ENCODE data around the gene GSTA3. TPM values are rescaled to one million over a fixed set of nuclear protein-coding genes. Genes with fewer than 3 reads are reported as not detected.
"Not testable (repeated sequence)": the region's sequence is repeated elsewhere in the genome, so short reads cannot be mapped to it uniquely, and the experiment has no call there.

GSTA3 gene
- total and polyA plus RNA-seq, 4 donors = 1.1 to 5.8 (median 2.4) TPM

DNA sequence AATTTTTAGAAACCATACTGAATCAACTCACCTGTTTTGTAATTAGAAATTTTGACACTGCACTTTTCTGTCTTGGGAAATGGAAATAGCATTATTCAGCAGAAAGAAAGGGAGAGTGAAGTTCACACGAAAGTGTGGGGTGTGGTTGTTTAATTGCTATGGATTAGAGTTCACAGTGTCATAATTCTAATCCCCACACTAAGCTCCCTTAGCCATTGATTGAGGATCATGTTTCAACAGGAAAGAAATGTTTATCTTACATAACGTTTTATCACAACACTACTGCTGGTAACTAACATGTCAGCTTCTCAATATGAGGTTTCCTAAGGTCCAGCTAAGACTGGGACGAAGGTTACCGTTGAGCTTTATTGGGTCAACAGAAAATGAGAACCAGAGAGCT lies 37.5 kb downstream of the GSTA3 start:
- Histone ChIP-seq H3K27me3 (ENCODE audit: control insufficient read depth in 3 of 3, insufficient read depth in 3 of 3, low read length in 2 of 3) (no peaks in the 10 kb centered on the region), H3K9me3 (ENCODE audit: control insufficient read depth in 4 of 4, insufficient read depth in 3 of 4, low read length in 3 of 4) (no peaks in the 10 kb centered on the region), H3K27ac (ENCODE audit: low read depth in 1 of 2, low read length in 1 of 2) (no peak overlapping the region), H3K4me1 (ENCODE audit: control insufficient read depth in 5 of 5, insufficient read depth in 5 of 5, low read length in 5 of 5) (peaks cover 0 to 33% (median 6%) of the 10 kb centered on the region in 5 donors), H3K36me3 (ENCODE audit: control insufficient read depth in 4 of 4, insufficient read depth in 4 of 4, low read length in 4 of 4) (no peaks in the 10 kb centered on the region), H3K4me3 (no peak overlapping the region), H3K9ac (ENCODE audit: insufficient read depth in 1 of 2, low read length in 2 of 2) (no peak overlapping the region)
- WGBS, 2 donors = 39 to 69% methylated on average over 4 of the region's 4 CpGs
- TF ChIP-seq CTCF (IDR thresholded peaks at IDR 0.05; ENCODE audit: control extremely low read depth, extremely low read depth) = no peak
- ATAC-seq (ENCODE audit: insufficient read depth, low FRiP score) (no peak), DNase-seq (peak in 1 of 3 donors; percentile 42)

DNA sequence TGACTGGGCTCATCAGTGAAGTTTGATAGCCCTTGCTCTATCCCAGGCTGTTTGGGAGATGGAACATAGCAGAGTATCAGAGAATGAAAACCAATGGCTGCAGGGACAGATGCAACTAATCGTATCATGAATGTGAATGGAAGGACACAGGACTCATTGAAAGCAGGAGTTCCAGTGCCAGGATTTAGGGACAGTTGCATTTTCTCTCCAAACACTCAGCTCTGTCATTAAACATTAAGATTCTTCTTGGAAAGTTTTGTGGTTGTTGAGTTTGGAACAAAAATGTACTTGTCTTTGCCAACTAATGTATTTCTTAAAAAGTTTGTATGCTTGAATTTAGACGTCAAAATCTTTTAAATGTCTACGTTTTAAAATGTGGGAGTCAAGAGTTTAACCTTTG lies 37.9 kb downstream of the GSTA3 start:
- 57 to 72% methylated on average over 3 of the region's 3 CpGs for WGBS, 2 donors
- no peaks in the 10 kb centered on the region for H3K36me3 ChIP-seq (ENCODE audit: control insufficient read depth in 4 of 4, insufficient read depth in 4 of 4, low read length in 4 of 4)
- no peak for TF ChIP-seq CTCF (IDR thresholded peaks at IDR 0.05; ENCODE audit: control extremely low read depth, extremely low read depth)
- peak; percentile 83 to 98 (median 98) for DNase-seq
- no peaks in the 10 kb centered on the region for H3K27me3 ChIP-seq (ENCODE audit: control insufficient read depth in 3 of 3, insufficient read depth in 3 of 3, low read length in 2 of 3)
- no peak overlapping the region for H3K27ac ChIP-seq (ENCODE audit: low read depth in 1 of 2, low read length in 1 of 2)
- H3K4me3 ChIP-seq = no peak overlapping the region
- peaks cover 0 to 33% (median 6%) of the 10 kb centered on the region in 5 donors for H3K4me1 ChIP-seq (ENCODE audit: control insufficient read depth in 5 of 5, insufficient read depth in 5 of 5, low read length in 5 of 5)
- no peak for ATAC-seq (ENCODE audit: insufficient read depth, low FRiP score)
- no peaks in the 10 kb centered on the region for H3K9me3 ChIP-seq (ENCODE audit: control insufficient read depth in 4 of 4, insufficient read depth in 3 of 4, low read length in 3 of 4)
- no peak overlapping the region for H3K9ac ChIP-seq (ENCODE audit: insufficient read depth in 1 of 2, low read length in 2 of 2)

GRCh38 chr6:52870335-52871091 lies 39.0 kb downstream of the GSTA3 start:
- peak in 2 of 3 donors; percentile 21 to 28 for DNase-seq
- H3K9ac ChIP-seq (ENCODE audit: insufficient read depth in 1 of 2, low read length in 2 of 2); H3K9me3 ChIP-seq (ENCODE audit: control insufficient read depth in 4 of 4, insufficient read depth in 3 of 4, low read length in 3 of 4); H3K27ac ChIP-seq (ENCODE audit: low read depth in 1 of 2, low read length in 1 of 2); ATAC-seq (ENCODE audit: insufficient read depth, low FRiP score); H3K4me3 ChIP-seq; H3K27me3 ChIP-seq (ENCODE audit: control insufficient read depth in 3 of 3, insufficient read depth in 3 of 3, low read length in 2 of 3); H3K36me3 ChIP-seq (ENCODE audit: control insufficient read depth in 4 of 4, insufficient read depth in 4 of 4, low read length in 4 of 4): not testable (repeated sequence)
- 80 to 81% methylated on average over 3 of the region's 3 CpGs for WGBS, 2 donors
- peaks cover 0 to 33% (median 6%) of the 10 kb centered on the region in 5 donors for H3K4me1 ChIP-seq (ENCODE audit: control insufficient read depth in 5 of 5, insufficient read depth in 5 of 5, low read length in 5 of 5)

- DNase-seq; H3K27me3 ChIP-seq (ENCODE audit: control insufficient read depth in 3 of 3, insufficient read depth in 3 of 3, low read length in 2 of 3); H3K9ac ChIP-seq (ENCODE audit: insufficient read depth in 1 of 2, low read length in 2 of 2); ATAC-seq (ENCODE audit: insufficient read depth, low FRiP score); H3K27ac ChIP-seq (ENCODE audit: low read depth in 1 of 2, low read length in 1 of 2); H3K36me3 ChIP-seq (ENCODE audit: control insufficient read depth in 4 of 4, insufficient read depth in 4 of 4, low read length in 4 of 4); H3K4me3 ChIP-seq; H3K9me3 ChIP-seq (ENCODE audit: control insufficient read depth in 4 of 4, insufficient read depth in 3 of 4, low read length in 3 of 4): not testable (repeated sequence)
- peaks cover 0 to 33% (median 6%) of the 10 kb centered on the region in 5 donors for H3K4me1 ChIP-seq (ENCODE audit: control insufficient read depth in 5 of 5, insufficient read depth in 5 of 5, low read length in 5 of 5)
- 72 to 84% methylated on average over 5 of the region's 5 CpGs for WGBS, 2 donors
Observed at GRCh38 chr6:52868899-52869298, 40.6 kb downstream of the GSTA3 start.
